ENCODE results near the gene OPTC. TPM values are rescaled to one million over a fixed set of nuclear protein-coding genes. Genes with fewer than 3 reads are reported as not detected.

Gene OPTC
- total RNA-seq, 1 donor from 2014 or later, result not detected

GRCh38 chr1:203538726-203539125 is 44.8 kb downstream of the OPTC start:
- no peak for ATAC-seq

GRCh38 chr1:203539831-203540546 is 46.0 kb downstream of the OPTC start:
- ATAC-seq, result no peak

- no peak for ATAC-seq
Measured at GRCh38 chr1:203544485-203544884, 50.5 kb downstream of the OPTC start.

GRCh38 chr1:203544978-203545816 is 51.2 kb downstream of the OPTC start:
- ATAC-seq, result peak; percentile 56

- ATAC-seq, result peak; percentile 34
Measured at GRCh38 chr1:203546274-203546673, 52.3 kb downstream of the OPTC start.

GRCh38 chr1:203547147-203547546 is 53.2 kb downstream of the OPTC start:
- no peak for ATAC-seq

GRCh38 chr1:203547771-203548421 is 53.9 kb downstream of the OPTC start:
- peak; percentile 73 for ATAC-seq

GRCh38 chr1:203548892-203549291 is 54.9 kb downstream of the OPTC start:
- no peak for ATAC-seq

- ATAC-seq, result no peak
Measured at GRCh38 chr1:203549309-203549708, 55.4 kb downstream of the OPTC start.

GRCh38 chr1:203550846-203551245 is 56.9 kb downstream of the OPTC start:
- no peak for ATAC-seq

GRCh38 chr1:203551550-203551949 is 57.6 kb downstream of the OPTC start:
- no peak for ATAC-seq

GRCh38 chr1:203553496-203553895 is 59.5 kb downstream of the OPTC start:
- no peak for ATAC-seq

- peak; percentile 19 for ATAC-seq
Measured at GRCh38 chr1:203554071-203554470, 60.1 kb downstream of the OPTC start.

GRCh38 chr1:203555076-203555475 is 61.1 kb downstream of the OPTC start:
- ATAC-seq, result no peak

- no peak for ATAC-seq
Measured at GRCh38 chr1:203555511-203556046, 61.6 kb downstream of the OPTC start.

- no peak for ATAC-seq
Measured at GRCh38 chr1:203556047-203556851, 62.3 kb downstream of the OPTC start.

GRCh38 chr1:203557390-203557789 is 63.4 kb downstream of the OPTC start:
- no peak for ATAC-seq

- peak; percentile 90 for ATAC-seq
Measured at GRCh38 chr1:203558064-203558760, 64.3 kb downstream of the OPTC start.
